Mesenchymal stem cell (in vitro differentiated cells and primary cell): ENCODE results near the gene DENND2A.
"Not testable (repeated sequence)": the region's sequence is repeated elsewhere in the genome, so short reads cannot be mapped to it uniquely, and the experiment has no call there.

ENCODE experiments used
- DNase-seq: peaks from one replicate; pipeline ENCODE4 v3.0.0-alpha.2; 2013
- H2AFZ ChIP-seq: one replicate; pipeline ENCODE4 v1.6.1; 2013; ENCODE audit warnings: low read depth, mild to moderate bottlenecking, control low read depth, inconsistent platforms, low read length, moderate library complexity
- H2AK5ac ChIP-seq: 2 replicates; pipeline ENCODE4 v1.6.1; 2013; ENCODE audit warnings: low read length, moderate library complexity, mild to moderate bottlenecking, inconsistent platforms; ENCODE audit not compliant: severe bottlenecking
- H2BK120ac ChIP-seq: one replicate; pipeline ENCODE4 v1.6.1; 2013; ENCODE audit warnings: low read depth, mild to moderate bottlenecking, inconsistent platforms, low read length, moderate library complexity
- H2BK12ac ChIP-seq, 2 experiments: one replicate each; pipeline ENCODE4 v1.6.1; 2013; ENCODE audit warnings: inconsistent platforms in 2 of 2, low read length in 2 of 2, mild to moderate bottlenecking in 2 of 2, moderate library complexity in 2 of 2, control low read depth in 1 of 2
- H2BK15ac ChIP-seq: one replicate; pipeline ENCODE4 v1.6.1; 2013; ENCODE audit warnings: mild to moderate bottlenecking, low read depth, inconsistent platforms; ENCODE audit not compliant: poor library complexity, severe bottlenecking
- H2BK5ac ChIP-seq: 2 replicates; pipeline ENCODE4 v1.6.1; 2013; ENCODE audit warnings: low read depth, mild to moderate bottlenecking, low read length, control low read depth, inconsistent platforms; ENCODE audit not compliant: poor library complexity, severe bottlenecking
- H3K14ac ChIP-seq, 2 experiments: one replicate each; pipeline ENCODE4 v1.6.1; 2013; ENCODE audit warnings: inconsistent platforms in 2 of 2, low read length in 2 of 2, control low read depth in 1 of 2, mild to moderate bottlenecking in 1 of 2, moderate library complexity in 1 of 2
- H3K18ac ChIP-seq, 2 experiments: one replicate each; pipeline ENCODE4 v1.6.1; 2013; ENCODE audit warnings: inconsistent platforms in 2 of 2, low read length in 2 of 2, control low read depth in 1 of 2, low read depth in 1 of 2, mild to moderate bottlenecking in 1 of 2
- H3K23ac ChIP-seq, 2 experiments: one replicate each; pipeline ENCODE4 v1.6.1; 2013; ENCODE audit warnings: inconsistent platforms in 2 of 2, low read length in 2 of 2, mild to moderate bottlenecking in 2 of 2, moderate library complexity in 2 of 2, control low read depth in 1 of 2
- H3K27ac ChIP-seq: 2 replicates; pipeline ENCODE4 v1.5.1; 2013; ENCODE audit warnings: mild to moderate bottlenecking, moderate library complexity, low read length, control low read depth, inconsistent platforms; ENCODE audit not compliant: poor library complexity, severe bottlenecking
- H3K27me3 ChIP-seq, 2 experiments: 2 replicates each; pipeline versions ENCODE4 v1.6.1 to v1.7.0; 2013; ENCODE audit warnings: low read length in 2 of 2, mild to moderate bottlenecking in 2 of 2, moderate library complexity in 2 of 2, control low read depth in 1 of 2, inconsistent platforms in 1 of 2; ENCODE audit not compliant: control insufficient read depth in 1 of 2, insufficient read depth in 1 of 2
- H3K36me3 ChIP-seq, 2 experiments: 2 replicates each; pipeline versions ENCODE4 v1.6.1 to v1.7.0; 2013; ENCODE audit warnings: low read length in 2 of 2, control low read depth in 1 of 2, inconsistent platforms in 1 of 2, low read depth in 1 of 2, mild to moderate bottlenecking in 1 of 2; ENCODE audit not compliant: insufficient read depth in 2 of 2, control insufficient read depth in 1 of 2
- H3K4ac ChIP-seq, 2 experiments: one replicate each; pipeline ENCODE4 v1.6.1; 2013; ENCODE audit warnings: inconsistent platforms in 2 of 2, low read length in 2 of 2, mild to moderate bottlenecking in 2 of 2, moderate library complexity in 2 of 2, control low read depth in 1 of 2, low read depth in 1 of 2
- H3K4me1 ChIP-seq: 2 replicates; pipeline ENCODE4 v1.6.1; 2013; ENCODE audit warnings: low read depth, low read length, control low read depth; ENCODE audit not compliant: control insufficient read depth, insufficient read depth
- H3K4me2 ChIP-seq: 2 replicates; pipeline ENCODE4 v1.6.1; 2013; ENCODE audit warnings: low read length, mild to moderate bottlenecking, inconsistent platforms; ENCODE audit not compliant: poor library complexity, severe bottlenecking
- H3K4me3 ChIP-seq, 2 experiments: 2 replicates each; pipeline versions ENCODE4 v1.5.1 to v1.7.0; 2013; ENCODE audit warnings: low read length in 2 of 2, mild to moderate bottlenecking in 2 of 2, control low read depth in 1 of 2, low read depth in 1 of 2; ENCODE audit not compliant: insufficient read depth in 1 of 2
- H3K79me1 ChIP-seq: replicated peaks from 2 replicates; pipeline ENCODE4 v1.6.1; 2013; ENCODE audit warnings: mild to moderate bottlenecking, control low read depth, low read length, inconsistent platforms; ENCODE audit not compliant: poor library complexity, severe bottlenecking
- H3K9ac ChIP-seq: 2 replicates; pipeline ENCODE4 v1.7.0; 2013; ENCODE audit warnings: mild to moderate bottlenecking, low read length, moderate library complexity
- H3K9me3 ChIP-seq: 2 replicates; pipeline ENCODE4 v1.7.0; 2013; ENCODE audit warnings: mild to moderate bottlenecking, low read length; ENCODE audit not compliant: control insufficient read depth
- H4K8ac ChIP-seq: one replicate; pipeline ENCODE4 v1.6.1; 2013; ENCODE audit warnings: inconsistent platforms, mild to moderate bottlenecking, low read length, moderate library complexity
- H4K91ac ChIP-seq: one replicate; pipeline ENCODE4 v1.6.1; 2013; ENCODE audit warnings: mild to moderate bottlenecking, low read length, inconsistent platforms
- WGBS: methylation state at CpG from one replicate; pipeline ENCODE4 v1.1.7; 2013; ENCODE audit warnings: mixed read lengths; 5-methylcytosine and 5-hydroxymethylcytosine counted together

Gene DENND2A

GRCh38 chr7:140568021-140568813, 72.4 kb downstream of the DENND2A start:
- DNase-seq, result no peak
- no peak overlapping the region for H2BK120ac ChIP-seq
- no peak overlapping the region for H3K23ac ChIP-seq
- no peak overlapping the region for H2BK15ac ChIP-seq
- H3K9me3 ChIP-seq, result no peaks in the 10 kb centered on the region
- no peak overlapping the region for H3K14ac ChIP-seq
- no peaks in the 10 kb centered on the region for H3K27me3 ChIP-seq
- peak overlapping the region in 1 of 2 experiments; percentile 6 for H3K18ac ChIP-seq
- no peak overlapping the region for H3K9ac ChIP-seq
- no peak overlapping the region for H3K4me2 ChIP-seq
- H2BK5ac ChIP-seq, result no peak overlapping the region
- peak overlapping the region in 1 of 2 experiments; percentile 88 for H2BK12ac ChIP-seq
- peaks cover 25 to 54% of the 10 kb centered on the region in 2 experiments for H3K36me3 ChIP-seq
- H3K4me3 ChIP-seq, result no peak overlapping the region
- H2AK5ac ChIP-seq, result no peak overlapping the region
- peaks cover 21% of the 10 kb centered on the region for H3K4me1 ChIP-seq
- peak overlapping the region in 1 of 2 experiments; percentile 32 for H3K4ac ChIP-seq
- no peak overlapping the region for H3K27ac ChIP-seq
- 94% methylated on average over 17 of the region's 17 CpGs for WGBS
- H4K91ac ChIP-seq, result peak overlapping the region; percentile 52
- H3K79me1 ChIP-seq, result peaks cover 12% of the 10 kb centered on the region
- no peak overlapping the region for H2AFZ ChIP-seq
- H4K8ac ChIP-seq, result no peak overlapping the region

- not testable (repeated sequence) for H4K8ac ChIP-seq, H3K18ac ChIP-seq, H3K14ac ChIP-seq, H2BK12ac ChIP-seq, H2BK5ac ChIP-seq, H4K91ac ChIP-seq, H2BK15ac ChIP-seq, H3K9ac ChIP-seq, H3K9me3 ChIP-seq, H3K4ac ChIP-seq, H3K27me3 ChIP-seq, H3K23ac ChIP-seq, H3K4me3 ChIP-seq, H2AFZ ChIP-seq, H2AK5ac ChIP-seq, H2BK120ac ChIP-seq, H3K4me2 ChIP-seq
- WGBS, result 73% methylated on average over 6 of the region's 6 CpGs
- Histone ChIP-seq H3K36me3 (peaks cover 15 to 54% of the 10 kb centered on the region in 2 experiments), H3K79me1 (peaks cover 17% of the 10 kb centered on the region), H3K27ac (peak overlapping the region; percentile 68), H3K4me1 (peaks cover 23% of the 10 kb centered on the region)
- peak; percentile 62 for DNase-seq
Measured at GRCh38 chr7:140566186-140566585, 74.4 kb downstream of the DENND2A start.

GRCh38 chr7:140565761-140566160, 74.9 kb downstream of the DENND2A start:
- not testable (repeated sequence) for H3K18ac ChIP-seq, H3K4me3 ChIP-seq, H3K4me2 ChIP-seq, H3K9me3 ChIP-seq, H3K4ac ChIP-seq, H2BK15ac ChIP-seq, DNase-seq, H4K91ac ChIP-seq, H2AFZ ChIP-seq, H2BK12ac ChIP-seq, H2AK5ac ChIP-seq, H3K27me3 ChIP-seq, H2BK5ac ChIP-seq, H3K23ac ChIP-seq, H4K8ac ChIP-seq, H2BK120ac ChIP-seq, H3K14ac ChIP-seq
- H3K9ac ChIP-seq, result peak overlapping the region; percentile 30
- peaks cover 23% of the 10 kb centered on the region for H3K4me1 ChIP-seq
- H3K36me3 ChIP-seq, result peaks cover 14 to 54% of the 10 kb centered on the region in 2 experiments
- peak overlapping the region; percentile 62 for H3K27ac ChIP-seq
- peaks cover 18% of the 10 kb centered on the region for H3K79me1 ChIP-seq
- 94% methylated on average over 4 of the region's 5 CpGs for WGBS

- Histone ChIP-seq H3K79me1 (peaks cover 12% of the 10 kb centered on the region), H2BK5ac (no peak overlapping the region), H2BK12ac (no peak overlapping the region), H4K91ac (no peak overlapping the region), H3K27ac (peak overlapping the region; percentile 77), H3K4me1 (peaks cover 25% of the 10 kb centered on the region), H3K36me3 (peaks cover 16 to 45% of the 10 kb centered on the region in 2 experiments), H2AK5ac (no peak overlapping the region), H3K4me2 (no peak overlapping the region), H3K18ac (no peak overlapping the region), H3K4me3 (no peak overlapping the region), H4K8ac (no peak overlapping the region), H3K4ac (no peak overlapping the region), H3K23ac (no peak overlapping the region), H3K9me3 (no peaks in the 10 kb centered on the region), H3K9ac (no peak overlapping the region), H2AFZ (no peak overlapping the region), H2BK15ac (no peak overlapping the region), H3K14ac (no peak overlapping the region), H3K27me3 (no peaks in the 10 kb centered on the region), H2BK120ac (no peak overlapping the region)
- 89% methylated on average over 3 of the region's 4 CpGs for WGBS
- DNase-seq, result no peak
Measured at GRCh38 chr7:140564643-140565042, 76.0 kb downstream of the DENND2A start.
